Heart left ventricle (tissue), 13 donors: ENCODE measurements around the gene ELP1.

Experiments used
- POLR2A ChIP-seq, 2 donors: fragments of 450-650 bp; IDR thresholded peaks; one replicate each; pipeline ENCODE4 v1.6.1; 2017; ENCODE audit warnings: antibody characterized with exemption in 2 of 2, mild to moderate bottlenecking in 2 of 2, moderate library complexity in 2 of 2
- TF ChIP-seq, protein P1 (sequence below), 12 donors: fragments of 200-600 bp; sonication (generic) in 4 of 12; IDR thresholded peaks; one replicate each; pipeline versions ENCODE4 v1.5.0 to v1.8.0; 2018 to 2022; ENCODE audit warnings: antibody characterized with exemption in 12 of 12, mild to moderate bottlenecking in 5 of 12
- donor health status: ischemic (EF 13 %, LVEDD 7.1; RV severe dilation, severe dysfunction).
- donor health status: DM: no; HTN: yes; CAD: no.
- donor health status: DM: no; HTN: no; CAD: no.
- donor health status: ischemic (EF 25% LVEDD 6.9; RV normal size, moderate dysfunction).
- donor health status: ischemic (EF 25% LVEDD 5.7; RV mildly dilated, moderate dysfunction).
- donor health status: ischemic (EF 35%, LVEDD 5.7; RV mildly dilated, moderate dysfunction).
- donor health status: nonischemic (EF 11% LVEDD 7.7; RV severe dilation, severe dysfunction).
- donor health status: DM: yes; HTN: yes; CAD: no.
- donor health status: PGD.
- donor health status: ischemic (EF 29% LVEDD 5.4; RV normal size, mild dysfunction).
- donor health status: nonischemic (EF 23%, LVEDD 6.1; RV moderate dilation, normal function).

DNA sequence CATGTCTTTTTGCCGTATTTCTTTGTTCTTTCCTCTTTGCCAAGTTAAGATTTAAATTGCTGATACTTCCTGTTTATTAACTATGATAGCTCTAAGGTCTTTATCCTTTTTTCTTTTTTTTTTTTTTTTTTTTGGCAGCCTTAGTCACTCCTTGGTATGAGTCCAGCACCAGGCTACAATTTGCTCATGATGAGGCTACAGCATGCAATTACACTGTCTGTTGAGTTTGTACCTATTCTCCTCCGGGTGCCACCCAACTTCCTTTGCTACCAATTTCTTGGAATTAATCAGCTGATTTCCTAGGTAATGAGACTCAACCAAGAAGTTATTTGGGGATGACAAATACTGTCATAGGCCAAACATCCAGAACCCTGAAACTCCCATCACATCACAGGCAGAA is 103.7 kb downstream of the ELP1 start:
- TF ChIP-seq, protein P1, sequence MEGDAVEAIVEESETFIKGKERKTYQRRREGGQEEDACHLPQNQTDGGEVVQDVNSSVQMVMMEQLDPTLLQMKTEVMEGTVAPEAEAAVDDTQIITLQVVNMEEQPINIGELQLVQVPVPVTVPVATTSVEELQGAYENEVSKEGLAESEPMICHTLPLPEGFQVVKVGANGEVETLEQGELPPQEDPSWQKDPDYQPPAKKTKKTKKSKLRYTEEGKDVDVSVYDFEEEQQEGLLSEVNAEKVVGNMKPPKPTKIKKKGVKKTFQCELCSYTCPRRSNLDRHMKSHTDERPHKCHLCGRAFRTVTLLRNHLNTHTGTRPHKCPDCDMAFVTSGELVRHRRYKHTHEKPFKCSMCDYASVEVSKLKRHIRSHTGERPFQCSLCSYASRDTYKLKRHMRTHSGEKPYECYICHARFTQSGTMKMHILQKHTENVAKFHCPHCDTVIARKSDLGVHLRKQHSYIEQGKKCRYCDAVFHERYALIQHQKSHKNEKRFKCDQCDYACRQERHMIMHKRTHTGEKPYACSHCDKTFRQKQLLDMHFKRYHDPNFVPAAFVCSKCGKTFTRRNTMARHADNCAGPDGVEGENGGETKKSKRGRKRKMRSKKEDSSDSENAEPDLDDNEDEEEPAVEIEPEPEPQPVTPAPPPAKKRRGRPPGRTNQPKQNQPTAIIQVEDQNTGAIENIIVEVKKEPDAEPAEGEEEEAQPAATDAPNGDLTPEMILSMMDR (IDR thresholded peaks at IDR 0.05), result no peak
- TF ChIP-seq POLR2A (IDR thresholded peaks at IDR 0.05), result no peak
